Sciatic nerve (tissue), 2 donors: ENCODE data around the gene TCEANC. TPM values are rescaled to one million over a fixed set of nuclear protein-coding genes. Genes with fewer than 3 reads are reported as not detected.

Experiments
- ATAC-seq: fragments of 200-7000 bp; cut with Tn5 transposase; one replicate; pipeline ENCODE4 v1.9.1; 2020; ENCODE audit warnings: mild to moderate bottlenecking, moderate library complexity
- DNase-seq: peaks from one replicate; pipeline ENCODE4 v3.0.0-alpha.2; 2020; ENCODE audit warnings: low spot score
- intact Hi-C: fragments of 100-400 bp; cut with DNase I; formaldehyde crosslinking; loops from one replicate; pipeline ENCODE4 v1.14.2; 2022
- total RNA-seq: library from RNA; stranded (reverse); fragmentation: NEBNext Ultra II Directional; extraction: Animal tissue kit (Norgen Biotek cat#: 25700); gene quantifications from one replicate; pipeline ENCODE4 v1.2.1, GENCODE V29; 2021
- donor health status: DM: no; HTN: no; CAD: no.
- donor health status: DM: no; HTN: no; CAD: no.

The TCEANC gene
- total RNA-seq, 1 donor from 2014 or later, result 10.9 TPM

DNA sequence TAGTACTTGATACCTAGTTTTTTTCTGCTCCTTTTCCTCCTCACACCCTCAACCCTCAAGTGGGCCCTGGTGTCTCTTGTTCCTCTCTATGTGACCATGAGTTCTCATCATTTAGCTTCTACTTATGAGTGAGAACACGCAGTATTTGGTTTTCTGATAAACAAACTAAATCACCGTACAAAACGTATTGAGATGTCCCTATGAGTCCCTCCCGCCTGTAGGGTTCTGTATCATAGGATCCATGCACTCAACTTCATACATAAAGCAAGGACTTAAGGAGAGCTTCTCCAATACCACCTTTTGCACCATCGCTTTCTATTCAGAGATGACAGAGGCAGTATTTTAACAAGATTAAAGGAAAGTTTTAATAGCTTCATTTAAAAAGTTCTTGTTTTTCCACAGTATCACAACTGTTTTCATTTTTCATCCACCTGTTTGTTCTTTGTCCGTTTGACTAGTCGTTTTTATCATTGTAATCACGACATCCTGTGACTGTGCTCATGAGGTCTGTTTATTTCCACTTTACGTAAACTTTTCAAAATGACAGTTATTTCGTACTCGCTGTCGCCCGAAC, 35.5 kb downstream of the TCEANC start:
- DNase-seq (no peak), ATAC-seq (no peak)
- intact Hi-C loops, result no loop called here

DNA sequence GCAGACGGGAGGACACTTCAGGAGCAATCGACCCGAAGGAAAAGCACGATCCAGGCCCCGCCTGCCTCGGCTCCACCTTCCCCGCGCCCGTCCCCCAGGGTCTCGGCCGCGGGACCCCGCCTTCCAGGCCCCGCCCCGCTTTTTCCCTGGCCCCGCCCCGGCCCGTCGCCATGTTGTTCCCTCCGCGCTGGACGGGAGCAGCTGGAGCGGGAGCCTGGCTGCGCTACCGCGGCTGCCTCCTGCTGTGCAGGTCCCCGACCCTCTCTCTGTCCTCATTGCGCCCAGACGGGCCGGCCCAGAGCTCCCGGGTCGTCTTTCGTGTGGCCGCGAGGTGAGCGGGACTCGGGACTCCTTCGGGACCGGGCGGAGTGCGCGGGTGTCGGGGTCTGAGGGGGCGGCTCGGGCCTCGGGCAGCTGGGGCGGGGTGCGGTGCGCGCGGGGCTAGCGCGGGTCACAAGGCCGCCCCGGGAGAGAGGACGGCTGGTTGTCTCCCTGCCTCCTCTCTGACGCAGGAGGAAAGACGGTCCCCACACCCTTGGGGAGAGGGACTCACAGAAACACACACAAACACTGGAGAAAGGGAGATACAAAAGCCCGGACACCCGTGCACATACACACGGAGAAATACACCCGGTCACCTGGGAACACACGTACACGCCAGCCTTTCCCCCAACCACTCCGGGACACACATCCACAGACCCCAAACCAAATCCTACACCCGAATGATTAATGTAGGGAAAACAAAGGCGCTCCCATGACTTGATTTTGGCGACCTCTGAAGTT, 36.2 kb downstream of the TCEANC start, which contains the start of gene RAB9A:
TSS of gene RAB9A (plus strand) at position 171 of the 783 bp plus-strand sequence. CDS start 19,619 bp downstream, outside the sequence.
- intact Hi-C loops, result no loop called here
- DNase-seq, result peak; percentile 94
- peak; percentile 99 for ATAC-seq

DNA sequence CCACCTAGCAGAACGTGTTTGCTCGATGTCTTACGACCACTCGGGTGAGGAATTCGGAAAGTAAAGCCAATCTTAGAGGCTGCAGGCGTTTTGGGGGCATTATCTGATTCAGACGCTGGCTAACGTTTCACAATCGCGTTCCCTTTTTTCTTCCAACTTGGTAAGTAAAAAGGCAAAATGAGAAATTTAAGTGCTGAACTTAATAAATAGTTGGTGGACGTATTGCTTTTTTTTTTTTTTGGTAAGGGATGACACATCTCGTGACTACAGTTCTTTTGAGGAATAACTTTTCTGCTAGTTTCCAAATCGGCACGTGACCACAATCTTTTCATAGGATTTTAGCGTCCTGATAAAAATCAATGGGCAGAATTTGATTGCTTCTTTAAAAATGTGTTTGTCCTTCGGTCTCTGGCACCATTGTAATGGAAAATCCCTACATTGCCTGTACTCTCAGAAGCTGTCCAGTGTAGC, 36.8 kb downstream of the TCEANC start:
- ATAC-seq (no peak), DNase-seq (no peak)
- intact Hi-C loops, result no loop called here

DNA sequence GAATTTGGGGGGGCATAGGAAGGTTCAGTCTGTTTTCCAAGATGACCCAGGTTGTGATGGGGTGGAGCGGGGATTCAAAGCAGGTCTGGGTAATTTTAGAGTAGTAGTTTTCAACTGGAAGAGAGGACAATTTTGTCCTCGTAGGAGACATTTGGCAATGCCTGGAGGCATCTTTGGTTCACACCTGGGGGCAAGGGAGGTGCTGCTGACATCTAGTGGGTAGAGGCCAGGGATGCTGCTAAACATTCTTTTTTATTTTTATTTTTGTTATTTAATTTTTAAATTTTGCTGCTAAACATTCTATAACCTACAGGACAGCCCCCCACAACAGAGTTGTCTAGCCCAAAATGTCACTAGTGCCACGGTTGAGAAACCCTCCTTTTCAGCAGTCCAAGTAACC, 37.9 kb downstream of the TCEANC start:
- DNase-seq, result no peak
- ATAC-seq, result no peak
- intact Hi-C loops, result no loop called here

DNA sequence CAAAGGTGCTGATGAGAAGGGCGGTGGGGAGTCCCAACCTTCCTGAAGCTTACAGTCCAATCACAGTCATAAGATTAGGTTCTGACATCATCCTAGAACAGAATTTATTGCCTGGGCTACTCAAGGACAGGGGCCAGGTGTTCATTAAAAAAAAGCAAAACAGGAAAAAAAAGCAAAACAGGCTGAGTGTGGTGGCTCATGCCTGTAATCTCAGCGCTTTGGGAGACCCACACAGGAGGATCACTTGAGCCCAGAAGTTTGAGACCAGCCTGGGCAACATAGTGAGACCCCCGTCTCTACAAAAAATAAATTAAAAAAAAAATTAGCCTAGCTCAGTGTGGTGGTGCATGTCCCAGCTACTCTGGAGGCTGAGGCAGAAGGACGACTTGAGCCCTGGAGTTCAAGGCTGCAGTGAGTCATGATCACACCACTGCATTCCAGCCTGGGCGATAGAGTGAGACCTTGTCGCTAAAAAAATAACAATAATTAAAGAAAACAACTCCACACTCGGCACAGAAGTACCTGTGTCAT, 39.0 kb downstream of the TCEANC start:
- ATAC-seq (no peak), DNase-seq (no peak)
- intact Hi-C loops, result no loop called here

DNA sequence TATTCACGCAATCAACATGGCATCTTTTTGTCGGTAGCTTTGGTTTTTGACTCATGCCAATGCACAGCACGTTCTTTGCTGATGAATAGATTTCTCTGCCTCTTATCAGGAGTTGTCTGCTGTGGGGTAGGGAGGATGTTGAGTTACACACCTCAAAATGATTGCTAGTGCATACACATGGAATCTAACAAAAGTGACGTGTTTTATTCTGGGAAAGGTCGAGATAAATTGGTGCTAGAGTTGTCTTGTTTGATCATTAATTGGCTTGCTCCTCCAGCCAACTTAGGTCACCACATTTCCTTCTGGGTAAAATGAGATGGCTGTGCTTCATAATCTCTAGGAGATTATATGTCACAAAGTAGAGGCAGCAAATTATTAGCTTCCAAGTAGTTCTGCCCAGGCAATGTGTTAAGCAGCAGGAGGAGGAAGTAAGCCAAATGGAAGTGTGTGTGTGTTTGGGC, 39.9 kb downstream of the TCEANC start:
- DNase-seq (no peak), ATAC-seq (no peak)
- intact Hi-C loops, result no loop called here

DNA sequence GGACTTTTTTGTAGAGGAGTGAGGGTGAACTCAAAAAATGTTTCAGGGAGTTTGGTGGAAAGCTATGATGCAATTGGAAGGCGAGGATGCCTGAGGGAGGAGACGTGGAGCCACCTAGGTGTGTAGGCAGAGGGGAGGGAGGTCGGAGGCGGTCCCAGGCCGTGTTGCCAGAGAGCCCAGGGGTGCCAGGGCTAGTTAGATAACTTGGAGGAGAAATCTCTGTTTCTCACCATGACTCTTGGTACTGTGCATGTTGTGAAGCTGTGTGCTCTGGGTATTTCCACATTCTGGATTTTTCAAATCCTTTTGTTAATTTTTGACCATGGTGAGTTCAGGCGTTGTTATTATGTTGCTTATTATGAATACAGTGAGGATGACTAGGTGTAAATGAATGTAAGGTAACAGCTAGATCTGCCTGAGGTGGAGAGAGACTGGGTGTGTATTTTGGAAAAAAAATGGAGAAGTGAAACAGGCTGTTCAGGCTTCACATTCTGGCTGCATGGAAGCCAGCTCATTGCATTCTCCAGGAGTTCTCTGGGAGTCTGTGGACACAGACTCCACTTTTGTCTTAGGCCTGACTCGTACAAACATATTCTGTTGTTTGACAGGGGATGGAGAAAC, 40.5 kb downstream of the TCEANC start:
- intact Hi-C loops, result no loop called here
- no peak for ATAC-seq
- no peak for DNase-seq

DNA sequence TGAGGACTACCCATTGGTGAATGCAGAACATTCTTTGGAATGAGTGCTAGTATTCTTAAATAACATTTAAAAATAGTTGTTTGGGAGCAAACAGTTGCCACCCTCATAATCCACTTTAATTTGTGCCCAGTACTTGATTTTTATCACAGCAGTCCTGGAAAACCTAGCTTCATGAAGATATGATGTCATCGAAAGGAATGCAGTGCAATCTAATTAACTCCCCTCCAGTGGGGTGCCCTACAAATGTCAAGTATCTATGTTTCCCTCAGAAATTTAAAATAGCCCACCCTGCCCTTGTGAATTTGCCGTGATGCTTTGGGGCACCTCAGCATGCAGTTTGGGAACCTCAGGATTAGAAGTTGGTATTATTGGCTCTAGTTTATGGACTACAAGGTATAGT, 41.4 kb downstream of the TCEANC start:
- intact Hi-C loops, result no loop called here
- DNase-seq (no peak), ATAC-seq (no peak)

DNA sequence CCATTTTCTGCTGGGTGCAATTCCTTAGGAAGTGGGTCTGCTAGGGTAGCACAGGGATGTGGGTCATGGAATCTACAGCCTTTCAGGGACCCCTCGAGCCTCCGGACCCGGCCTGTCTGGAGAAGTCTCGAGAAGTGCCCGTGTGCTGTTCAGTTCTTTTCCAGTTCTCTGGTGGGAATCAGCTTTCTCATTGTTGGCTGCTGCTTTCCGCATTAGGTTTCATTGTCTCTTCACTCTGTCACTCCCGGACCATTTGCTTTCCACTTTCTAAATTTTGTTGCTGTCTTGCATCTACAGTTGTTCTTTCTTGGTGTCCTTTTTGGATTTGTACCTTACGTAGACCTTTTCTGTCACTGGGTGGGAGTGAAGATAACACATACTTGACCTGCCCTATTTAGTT, 42.0 kb downstream of the TCEANC start:
- no peak for DNase-seq

DNA sequence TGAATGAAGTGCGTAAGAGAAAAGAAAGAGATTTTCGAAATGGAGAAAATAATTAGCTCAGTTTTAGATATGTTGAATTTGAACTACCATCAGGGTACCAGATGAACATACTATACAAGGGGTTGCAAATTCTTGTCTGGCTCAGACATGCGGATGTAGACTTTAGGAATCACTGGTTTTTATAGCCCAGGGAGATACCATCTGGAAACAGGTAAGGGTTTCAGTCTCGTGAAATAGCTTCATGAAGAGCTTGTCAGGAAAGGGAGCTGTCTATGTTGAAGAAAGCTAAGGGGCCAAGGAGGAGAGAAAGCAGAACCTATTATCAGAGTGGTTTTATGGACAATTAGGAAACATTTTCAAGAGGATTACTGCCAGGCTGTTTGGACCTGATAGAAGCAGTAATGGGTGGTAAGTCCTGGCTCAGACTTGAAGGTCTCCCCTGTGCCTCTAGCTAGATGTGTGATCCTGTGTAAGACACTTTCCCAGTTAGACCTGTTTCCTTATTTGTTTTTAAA, 42.7 kb downstream of the TCEANC start:
- intact Hi-C loops, result no loop called here
- DNase-seq, result no peak
- no peak for ATAC-seq

More for the DNA sequence above, 42.0 kb downstream of the TCEANC start:
- no peak for ATAC-seq
- intact Hi-C loops, result no loop called here

DNA sequence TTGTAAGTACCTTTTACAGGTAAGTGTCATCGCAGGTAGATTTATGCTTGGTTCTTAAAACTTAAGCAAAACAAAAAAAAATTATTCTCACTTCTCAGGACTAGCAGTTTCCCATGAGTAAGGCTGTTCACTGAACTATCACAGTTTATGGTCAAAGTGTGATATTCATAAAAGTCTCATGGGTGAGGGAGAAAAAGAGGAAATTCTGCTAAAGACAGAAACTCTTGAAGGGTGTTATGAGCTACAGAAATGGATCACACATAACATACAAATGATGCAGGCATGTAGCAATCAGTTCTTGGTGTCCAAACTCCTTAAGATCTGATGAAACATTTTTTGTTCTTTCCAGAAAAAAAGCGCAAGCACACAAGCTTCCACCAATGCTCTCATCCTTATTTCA, 44.5 kb downstream of the TCEANC start:
- intact Hi-C loops, result no loop called here
- DNase-seq (no peak), ATAC-seq (no peak)

DNA sequence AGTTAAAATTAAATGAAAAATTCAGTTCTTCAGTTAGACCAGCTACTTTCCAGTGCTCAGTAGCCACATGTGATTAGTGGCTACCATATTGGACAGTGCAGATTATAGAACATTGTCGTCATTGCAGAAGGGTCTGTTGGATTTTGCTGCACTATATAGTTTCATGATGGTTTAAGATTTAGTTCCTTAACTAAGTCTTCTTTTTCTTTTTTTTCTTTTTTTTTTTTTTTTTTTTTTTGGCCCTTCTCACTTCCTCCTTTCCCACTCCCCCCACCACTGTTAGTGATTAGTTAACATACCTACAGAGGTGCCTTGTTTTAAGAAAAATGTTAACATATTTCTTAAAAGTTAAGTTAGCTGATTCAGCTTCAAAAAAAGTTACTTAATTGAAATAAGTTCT, 45.0 kb downstream of the TCEANC start:
- DNase-seq, result no peak
- no peak for ATAC-seq
- intact Hi-C loops, result no loop called here

DNA sequence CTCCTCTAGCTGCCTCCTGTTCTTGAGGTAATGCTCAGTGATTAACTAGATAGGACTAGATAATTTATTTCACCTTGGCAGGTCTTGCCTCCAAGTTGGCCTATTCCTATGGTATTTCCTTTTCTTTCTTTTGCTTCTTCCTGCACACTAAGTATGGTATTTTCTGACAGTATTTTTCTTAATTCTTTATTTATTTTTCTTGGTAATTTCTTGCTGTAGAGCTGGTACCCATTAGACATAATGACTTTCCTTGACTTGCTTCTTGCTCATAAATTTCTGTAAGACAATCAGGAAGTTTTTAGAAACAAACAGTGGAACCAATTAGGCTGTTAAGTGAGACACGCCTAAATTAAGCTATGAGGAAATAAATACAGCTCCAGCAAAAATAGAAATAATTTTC, 45.5 kb downstream of the TCEANC start:
- no peak for DNase-seq
- ATAC-seq, result no peak
- intact Hi-C loops, result no loop called here

DNA sequence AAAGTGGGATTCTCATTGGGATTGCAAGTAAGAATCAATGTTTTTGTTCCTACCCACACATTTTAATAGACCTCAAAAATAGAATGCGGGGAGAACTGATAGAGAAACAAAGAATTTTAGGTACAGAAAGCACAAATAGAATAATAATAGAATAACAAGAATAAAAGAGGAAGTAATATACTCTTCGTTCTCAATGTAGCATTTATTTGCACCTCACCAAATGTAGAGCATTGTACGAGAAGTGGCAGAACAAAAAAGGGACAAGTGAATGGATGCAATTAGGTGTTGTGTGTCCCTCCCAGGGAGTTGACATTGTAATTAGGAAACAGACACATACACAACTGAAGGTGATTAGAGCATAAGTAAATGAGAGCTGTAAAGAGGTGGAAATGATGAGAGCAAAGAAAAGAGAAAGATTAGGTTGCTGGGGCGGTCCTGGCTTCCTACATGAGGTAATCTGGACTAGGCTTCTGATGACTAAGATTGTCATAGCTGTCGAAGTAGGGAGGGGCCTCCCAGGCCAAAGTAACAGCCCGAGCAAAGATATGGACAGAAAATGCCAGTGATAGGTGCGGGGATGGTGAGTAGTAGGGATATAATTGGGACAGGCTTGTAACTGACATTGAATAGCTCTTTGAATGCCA, 46.4 kb downstream of the TCEANC start:
- DNase-seq (no peak), ATAC-seq (no peak)
- intact Hi-C loops, result no loop called here

DNA sequence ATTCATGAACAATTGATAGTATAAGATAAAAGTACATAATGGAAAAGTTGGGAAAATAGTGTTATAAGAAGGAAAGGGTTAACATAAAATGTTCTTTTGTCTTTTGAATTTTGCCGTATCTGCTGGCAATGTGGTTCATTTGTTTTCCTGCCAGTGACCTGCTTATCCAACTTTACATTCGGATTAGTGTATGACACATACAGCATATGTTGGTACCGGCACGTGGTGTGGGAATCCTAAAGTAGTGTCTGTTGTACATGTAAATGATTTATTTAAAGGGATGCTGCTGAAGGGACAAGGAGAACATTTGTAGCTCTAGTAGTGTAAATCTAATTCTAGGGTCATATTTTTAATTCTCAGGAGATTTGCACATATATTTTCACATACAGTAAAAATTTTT, 47.4 kb downstream of the TCEANC start:
- intact Hi-C loops, result no loop called here
- ATAC-seq, result no peak

DNA sequence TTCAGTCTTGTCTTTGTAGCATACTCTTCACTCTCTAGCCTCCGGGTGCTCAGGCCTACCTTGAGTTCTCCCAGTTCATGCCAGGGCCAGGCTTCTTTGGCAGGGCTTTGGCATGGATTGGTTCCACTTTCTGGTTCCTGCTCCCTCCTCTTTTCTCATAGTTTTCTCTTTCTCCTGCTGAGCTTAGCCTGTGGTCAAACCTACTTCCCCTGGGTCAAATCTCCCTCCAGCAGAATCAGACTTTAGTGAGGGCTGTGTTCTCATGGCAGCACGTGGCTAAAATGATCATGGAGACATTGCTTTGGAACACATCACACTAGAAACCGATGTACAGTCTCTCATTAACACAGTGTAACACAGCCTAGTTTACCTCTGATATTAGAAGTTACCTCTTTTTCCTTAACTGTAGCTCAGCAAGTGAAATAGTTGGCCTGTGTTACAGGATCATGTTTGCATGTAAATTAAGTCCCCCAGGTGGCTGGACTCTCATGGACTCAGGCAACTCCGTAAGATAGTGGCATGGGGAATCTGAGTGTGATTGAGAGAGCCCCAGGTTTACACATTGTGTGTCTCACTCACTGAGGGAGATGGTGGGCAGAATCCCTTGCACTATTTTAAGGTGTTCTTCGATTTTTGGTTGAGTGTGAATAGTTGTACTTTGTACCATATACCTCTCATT, 49.3 kb downstream of the TCEANC start:
- ATAC-seq, result no peak
- no peak for DNase-seq
- intact Hi-C loops, result no loop called here

More for the DNA sequence above, 47.4 kb downstream of the TCEANC start:
- no peak for DNase-seq

DNA sequence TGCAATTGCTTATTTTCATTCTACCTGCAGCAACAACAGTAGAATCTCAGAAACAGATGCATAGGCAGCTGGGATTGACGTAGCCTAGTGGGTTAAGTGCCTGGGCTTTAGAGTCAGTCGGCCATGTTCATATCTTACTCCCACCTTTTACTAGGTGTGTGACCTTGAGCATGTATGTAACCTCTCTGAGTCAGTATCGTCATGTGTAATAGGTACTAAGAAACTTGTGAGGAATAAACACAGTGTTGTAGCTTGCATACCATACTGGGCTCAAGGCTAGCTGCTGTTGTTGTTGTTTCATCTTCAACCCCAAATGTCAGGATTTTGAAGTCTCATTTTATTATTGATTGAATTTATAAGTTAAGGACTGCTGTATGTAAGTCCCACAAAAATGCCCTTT, 50.2 kb downstream of the TCEANC start:
- DNase-seq, result no peak
- intact Hi-C loops, result no loop called here
- no peak for ATAC-seq

DNA sequence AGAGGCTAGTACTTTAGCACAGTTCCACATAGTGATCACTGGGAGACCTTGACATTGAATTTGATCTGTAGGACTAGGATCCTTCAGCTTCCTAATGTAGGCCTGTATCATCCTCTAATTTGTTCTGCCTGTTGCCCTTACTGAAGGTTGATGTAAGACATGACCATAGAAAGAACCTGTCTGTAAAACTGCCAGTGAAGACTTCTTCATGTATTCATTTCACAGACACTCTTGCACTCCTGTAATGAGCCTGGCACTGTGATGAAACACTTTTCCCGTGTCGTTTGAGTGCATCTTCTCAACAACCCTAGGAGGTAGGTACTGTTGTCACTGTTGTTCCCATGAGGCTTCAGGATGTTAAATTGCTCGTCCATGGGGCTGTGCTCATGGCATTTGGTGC, 50.6 kb downstream of the TCEANC start:
- intact Hi-C loops, result no loop called here
- DNase-seq (no peak), ATAC-seq (no peak)

DNA sequence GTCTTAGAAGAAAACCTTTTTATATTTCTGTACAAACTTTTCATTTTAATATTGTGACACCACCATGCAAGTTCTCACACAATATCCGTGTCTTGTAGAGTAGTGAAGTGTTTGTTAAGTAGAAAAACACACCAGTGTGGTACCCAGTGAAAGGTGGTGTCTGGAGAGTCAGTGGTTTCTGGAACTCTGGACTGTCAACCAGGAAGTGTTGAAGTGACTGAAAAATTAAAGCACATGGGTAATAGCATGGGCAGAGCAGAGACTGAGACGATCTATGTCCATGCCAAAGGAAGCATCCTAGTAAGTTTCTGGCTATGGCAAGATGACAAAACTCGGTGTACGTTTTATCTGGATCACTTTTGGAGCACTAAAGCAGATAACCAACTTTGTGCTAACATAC, 58.2 kb downstream of the TCEANC start:
- DNase-seq (no peak), ATAC-seq (no peak)
- intact Hi-C loops, result no loop called here
